ENCODE data around the gene VDAC2.
"Not testable (repeated sequence)": the region's sequence is repeated elsewhere in the genome, so short reads cannot be mapped to it uniquely, and the experiment has no call there.

Gene VDAC2

GRCh38 chr10:75201793-75202307, 8.7 kb upstream of the VDAC2 start:
- H3K27me3 ChIP-seq (ENCODE audit: control insufficient read depth, insufficient read depth, low read length) = no peaks in the 10 kb centered on the region
- peaks cover 5% of the 10 kb centered on the region for H3K4me1 ChIP-seq (ENCODE audit: control insufficient read depth, insufficient read depth, low read length)
- H3K36me3 ChIP-seq (ENCODE audit: control insufficient read depth, insufficient read depth, low read length) = no peaks in the 10 kb centered on the region
- no peak overlapping the region for H3K27ac ChIP-seq (ENCODE audit: low read depth, low read length)
- no peak overlapping the region for H3K4me3 ChIP-seq (ENCODE audit: low read depth, low read length)
- no peaks in the 10 kb centered on the region for H3K9me3 ChIP-seq (ENCODE audit: control insufficient read depth, insufficient read depth, low read depth, low read length)
- no peak overlapping the region for H3K9ac ChIP-seq (ENCODE audit: low read length)

- Histone ChIP-seq H3K27me3 (ENCODE audit: control insufficient read depth, insufficient read depth, low read length) (no peaks in the 10 kb centered on the region), H3K4me1 (ENCODE audit: control insufficient read depth, insufficient read depth, low read length) (peaks cover 11% of the 10 kb centered on the region), H3K36me3 (ENCODE audit: control insufficient read depth, insufficient read depth, low read length) (no peaks in the 10 kb centered on the region), H3K9me3 (ENCODE audit: control insufficient read depth, insufficient read depth, low read depth, low read length) (no peaks in the 10 kb centered on the region), H3K27ac (ENCODE audit: low read depth, low read length) (no peak overlapping the region), H3K4me3 (ENCODE audit: low read depth, low read length) (no peak overlapping the region), H3K9ac (ENCODE audit: low read length) (no peak overlapping the region)
These were observed 8.1 kb upstream of the VDAC2 start for GRCh38 chr10:75202321-75203045.

- H3K9ac ChIP-seq (ENCODE audit: low read length); H3K4me3 ChIP-seq (ENCODE audit: low read depth, low read length); H3K27ac ChIP-seq (ENCODE audit: low read depth, low read length); H3K9me3 ChIP-seq (ENCODE audit: control insufficient read depth, insufficient read depth, low read depth, low read length); H3K27me3 ChIP-seq (ENCODE audit: control insufficient read depth, insufficient read depth, low read length); H3K36me3 ChIP-seq (ENCODE audit: control insufficient read depth, insufficient read depth, low read length): not testable (repeated sequence)
- peaks cover 18% of the 10 kb centered on the region for H3K4me1 ChIP-seq (ENCODE audit: control insufficient read depth, insufficient read depth, low read length)
These were observed 7.5 kb upstream of the VDAC2 start for GRCh38 chr10:75203046-75203620.

GRCh38 chr10:75203724-75204123, 6.9 kb upstream of the VDAC2 start:
- Histone ChIP-seq H3K4me1 (ENCODE audit: control insufficient read depth, insufficient read depth, low read length) (peaks cover 22% of the 10 kb centered on the region), H3K27me3 (ENCODE audit: control insufficient read depth, insufficient read depth, low read length) (no peaks in the 10 kb centered on the region), H3K4me3 (ENCODE audit: low read depth, low read length) (no peak overlapping the region), H3K36me3 (ENCODE audit: control insufficient read depth, insufficient read depth, low read length) (no peaks in the 10 kb centered on the region), H3K9me3 (ENCODE audit: control insufficient read depth, insufficient read depth, low read depth, low read length) (no peaks in the 10 kb centered on the region), H3K27ac (ENCODE audit: low read depth, low read length) (no peak overlapping the region), H3K9ac (ENCODE audit: low read length) (no peak overlapping the region)

DNA sequence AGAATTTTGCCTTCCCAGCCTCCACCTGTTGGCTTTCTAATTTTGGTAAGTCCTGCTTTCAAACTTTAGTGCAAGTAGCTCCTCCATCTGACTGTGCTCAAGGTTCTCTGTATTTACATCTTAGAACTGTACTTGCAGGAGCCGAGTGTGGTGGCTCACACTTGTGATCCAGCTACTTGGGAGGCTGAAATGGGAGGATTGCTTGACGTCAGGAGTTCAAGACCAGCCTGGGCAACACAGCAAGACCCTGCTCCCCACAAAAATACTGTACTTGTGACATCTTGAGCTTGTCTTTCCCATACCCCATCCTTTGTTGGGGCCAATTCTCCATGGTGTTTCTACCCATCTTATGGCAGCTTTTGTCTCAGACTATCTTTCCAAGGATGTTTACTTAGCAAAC, 4.7 kb upstream of the VDAC2 start:
- Histone ChIP-seq H3K27ac (ENCODE audit: low read depth, low read length) (no peak overlapping the region), H3K9me3 (ENCODE audit: control insufficient read depth, insufficient read depth, low read depth, low read length) (no peaks in the 10 kb centered on the region), H3K9ac (ENCODE audit: low read length) (no peak overlapping the region), H3K27me3 (ENCODE audit: control insufficient read depth, insufficient read depth, low read length) (no peaks in the 10 kb centered on the region), H3K4me3 (ENCODE audit: low read depth, low read length) (no peak overlapping the region), H3K4me1 (ENCODE audit: control insufficient read depth, insufficient read depth, low read length) (peaks cover 26% of the 10 kb centered on the region), H3K36me3 (ENCODE audit: control insufficient read depth, insufficient read depth, low read length) (peaks cover under 1% of the 10 kb centered on the region; the same call in 1 of the 2 replicates)

- H3K4me1 ChIP-seq (ENCODE audit: control insufficient read depth, insufficient read depth, low read length) = peaks cover 26% of the 10 kb centered on the region
- peak overlapping the region; percentile 32; the same call in 1 of the 2 replicates for H3K4me3 ChIP-seq (ENCODE audit: low read depth, low read length)
- H3K27ac ChIP-seq (ENCODE audit: low read depth, low read length); H3K9me3 ChIP-seq (ENCODE audit: control insufficient read depth, insufficient read depth, low read depth, low read length); H3K27me3 ChIP-seq (ENCODE audit: control insufficient read depth, insufficient read depth, low read length); H3K36me3 ChIP-seq (ENCODE audit: control insufficient read depth, insufficient read depth, low read length): not testable (repeated sequence)
- peak overlapping the region; percentile 63 for H3K9ac ChIP-seq (ENCODE audit: low read length)
These were observed 4.0 kb upstream of the VDAC2 start for GRCh38 chr10:75206638-75207037.

DNA sequence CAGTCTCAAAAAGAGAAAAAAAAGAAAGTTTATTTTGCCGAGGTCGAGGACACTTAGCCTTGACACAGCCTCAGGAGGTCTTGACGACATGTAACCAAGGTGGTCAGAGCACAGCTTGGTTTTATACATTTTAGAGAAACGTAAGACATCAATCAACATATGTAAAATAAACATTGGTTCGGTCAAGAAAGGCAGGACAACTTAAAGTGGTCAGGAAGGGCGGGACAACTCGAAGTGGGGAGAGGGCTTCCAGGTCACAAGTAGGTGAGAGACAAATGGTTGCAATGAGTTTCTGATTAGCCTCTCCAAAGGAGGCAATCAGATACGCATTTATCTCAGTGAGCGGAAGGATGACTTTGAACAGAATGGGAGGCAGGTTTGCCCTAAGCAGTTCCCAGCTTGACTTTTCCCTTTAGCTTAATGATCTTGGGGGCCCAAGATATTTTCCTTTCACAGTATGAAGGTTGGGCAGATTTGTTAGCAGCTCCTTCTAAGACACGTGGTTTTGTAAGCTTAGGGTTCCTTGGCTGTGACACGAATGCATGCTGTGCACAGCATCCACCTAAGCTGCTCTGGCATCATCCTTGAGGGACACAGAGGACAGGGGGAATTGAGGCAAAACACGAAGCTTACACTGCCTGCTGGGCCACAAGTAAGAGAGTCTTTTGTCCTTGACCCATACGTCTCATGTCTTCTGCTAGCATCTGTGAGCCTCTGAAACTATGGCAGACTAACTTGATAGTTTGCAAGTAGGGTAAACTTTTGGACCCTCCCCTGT, 3.3 kb upstream of the VDAC2 start:
- Histone ChIP-seq H3K27me3 (ENCODE audit: control insufficient read depth, insufficient read depth, low read length) (no peaks in the 10 kb centered on the region), H3K9ac (ENCODE audit: low read length) (peak overlapping the region; percentile 63), H3K4me3 (ENCODE audit: low read depth, low read length) (peak overlapping the region; percentile 32; the same call in 1 of the 2 replicates), H3K27ac (ENCODE audit: low read depth, low read length) (no peak overlapping the region; the same call in 1 of the 2 replicates), H3K9me3 (ENCODE audit: control insufficient read depth, insufficient read depth, low read depth, low read length) (no peaks in the 10 kb centered on the region), H3K4me1 (ENCODE audit: control insufficient read depth, insufficient read depth, low read length) (peaks cover 32% of the 10 kb centered on the region), H3K36me3 (ENCODE audit: control insufficient read depth, insufficient read depth, low read length) (peaks cover 11% of the 10 kb centered on the region)

- Histone ChIP-seq H3K27me3 (ENCODE audit: control insufficient read depth, insufficient read depth, low read length) (no peaks in the 10 kb centered on the region), H3K4me3 (ENCODE audit: low read depth, low read length) (no peak overlapping the region), H3K9ac (ENCODE audit: low read length) (peak overlapping the region; percentile 48), H3K4me1 (ENCODE audit: control insufficient read depth, insufficient read depth, low read length) (peaks cover 34% of the 10 kb centered on the region), H3K36me3 (ENCODE audit: control insufficient read depth, insufficient read depth, low read length) (peaks cover 16% of the 10 kb centered on the region), H3K9me3 (ENCODE audit: control insufficient read depth, insufficient read depth, low read depth, low read length) (no peaks in the 10 kb centered on the region), H3K27ac (ENCODE audit: low read depth, low read length) (no peak overlapping the region)
These were observed 2.8 kb upstream of the VDAC2 start for GRCh38 chr10:75207857-75208144.

GRCh38 chr10:75208181-75208580, 2.4 kb upstream of the VDAC2 start:
- H3K9me3 ChIP-seq (ENCODE audit: control insufficient read depth, insufficient read depth, low read depth, low read length) = no peaks in the 10 kb centered on the region
- no peak overlapping the region for H3K27ac ChIP-seq (ENCODE audit: low read depth, low read length)
- peaks cover 34% of the 10 kb centered on the region for H3K4me1 ChIP-seq (ENCODE audit: control insufficient read depth, insufficient read depth, low read length)
- H3K4me3 ChIP-seq (ENCODE audit: low read depth, low read length) = no peak overlapping the region
- H3K27me3 ChIP-seq (ENCODE audit: control insufficient read depth, insufficient read depth, low read length) = no peaks in the 10 kb centered on the region
- H3K9ac ChIP-seq (ENCODE audit: low read length) = peak overlapping the region; percentile 48
- peaks cover 20% of the 10 kb centered on the region for H3K36me3 ChIP-seq (ENCODE audit: control insufficient read depth, insufficient read depth, low read length)

GRCh38 chr10:75209086-75209920, 1.3 kb upstream of the VDAC2 start:
- Histone ChIP-seq H3K27ac (ENCODE audit: low read depth, low read length) (peak overlapping the region; percentile 100; the same call in 1 of the 2 replicates), H3K9ac (ENCODE audit: low read length) (peak overlapping the region; percentile 99), H3K27me3 (ENCODE audit: control insufficient read depth, insufficient read depth, low read length) (no peaks in the 10 kb centered on the region), H3K4me3 (ENCODE audit: low read depth, low read length) (peak overlapping the region; percentile 76), H3K36me3 (ENCODE audit: control insufficient read depth, insufficient read depth, low read length) (peaks cover 29% of the 10 kb centered on the region), H3K9me3 (ENCODE audit: control insufficient read depth, insufficient read depth, low read depth, low read length) (no peaks in the 10 kb centered on the region), H3K4me1 (ENCODE audit: control insufficient read depth, insufficient read depth, low read length) (peaks cover 34% of the 10 kb centered on the region)
